Keratinocyte (primary cell): ENCODE data around the gene ZNF586. TPM values are rescaled to one million over a fixed set of nuclear protein-coding genes. Genes with fewer than 3 reads are reported as not detected.

Source experiments
- DNase-seq: peaks from one replicate; pipeline ENCODE4 v3.0.0-alpha.2; 2011; ENCODE audit warnings: low read depth, missing footprints, low spot score
- FAIRE-seq: peaks from 2 replicates; lab custom pipeline; 2011; peaks lifted over from hg19 to GRCh38; lab: Jason Lieb, UNC
- H2AFZ ChIP-seq: 2 replicates; pipeline ENCODE4 v1.6.0; 2012; ENCODE audit warnings: low read length, control low read depth, inconsistent platforms; ENCODE audit not compliant: control insufficient read depth
- H3K27ac ChIP-seq: 2 replicates; pipeline ENCODE4 v1.5.1; 2011; ENCODE audit warnings: low read length; ENCODE audit not compliant: control insufficient read depth, insufficient read depth
- H3K27me3 ChIP-seq: 3 replicates; pipeline ENCODE4 v1.6.0; 2011; ENCODE audit warnings: low read length; ENCODE audit not compliant: control insufficient read depth, insufficient read depth; ENCODE audit errors: extremely low read depth
- H3K36me3 ChIP-seq, 2 experiments: 2 replicates in 1 of 2; 3 replicates in 1 of 2; pipeline ENCODE4 v1.5.1; 2011; ENCODE audit warnings: low read length in 2 of 2, mild to moderate bottlenecking in 1 of 2; ENCODE audit not compliant: control insufficient read depth in 2 of 2, insufficient read depth in 2 of 2; ENCODE audit errors: extremely low read depth in 1 of 2
- H3K4me1 ChIP-seq: 3 replicates; pipeline ENCODE4 v1.5.1; 2011; ENCODE audit warnings: low read length; ENCODE audit not compliant: control insufficient read depth, insufficient read depth; ENCODE audit errors: extremely low read depth
- H3K4me2 ChIP-seq: 3 replicates; pipeline ENCODE4 v1.6.0; 2011; ENCODE audit warnings: low read depth, low read length; ENCODE audit not compliant: control insufficient read depth, insufficient read depth; ENCODE audit errors: extremely low read depth
- H3K4me3 ChIP-seq, 3 experiments: fragments of 200-600 bp in 1 of 3; sonication (generic) in 1 of 3; 2 replicates in 2 of 3; 3 replicates in 1 of 3; pipeline ENCODE4 v1.5.1; 2011 to 2016; ENCODE audit warnings: low read length in 3 of 3, mild to moderate bottlenecking in 3 of 3, control low read depth in 2 of 3, inconsistent platforms in 1 of 3, low read depth in 1 of 3, mixed read lengths in 1 of 3, mixed run types in 1 of 3, moderate library complexity in 1 of 3; ENCODE audit not compliant: control insufficient read depth in 2 of 3, insufficient read depth in 2 of 3; ENCODE audit errors: extremely low read depth in 1 of 3
- H3K79me2 ChIP-seq: 2 replicates; pipeline ENCODE4 v1.6.0; 2012; ENCODE audit warnings: low read length; ENCODE audit not compliant: control insufficient read depth, insufficient read depth
- H3K9ac ChIP-seq: 3 replicates; pipeline ENCODE4 v1.6.0; 2011; ENCODE audit warnings: low read length; ENCODE audit not compliant: control insufficient read depth, insufficient read depth; ENCODE audit errors: extremely low read depth
- H3K9me1 ChIP-seq: 3 replicates; pipeline ENCODE4 v1.6.0; 2011; ENCODE audit warnings: low read length; ENCODE audit not compliant: control insufficient read depth, insufficient read depth; ENCODE audit errors: extremely low read depth
- H3K9me3 ChIP-seq: 2 replicates; pipeline ENCODE4 v1.5.1; 2012; ENCODE audit warnings: low read depth, low read length; ENCODE audit not compliant: control insufficient read depth
- H4K20me1 ChIP-seq: 3 replicates; pipeline ENCODE4 v1.6.0; 2011; ENCODE audit warnings: low read length; ENCODE audit not compliant: control insufficient read depth, insufficient read depth; ENCODE audit errors: extremely low read depth
- CTCF ChIP-seq, 3 experiments: IDR thresholded peaks in 1 of 3; conservative IDR thresholded peaks in 1 of 3; optimal IDR thresholded peaks in 1 of 3; 2 replicates in 2 of 3; 3 replicates in 1 of 3; pipeline versions ENCODE3 to v1.5.1; 2011; ENCODE audit warnings: low read length in 3 of 3, mild to moderate bottlenecking in 3 of 3, moderate library complexity in 2 of 3, control low read depth in 1 of 3, inconsistent platforms in 1 of 3; ENCODE audit not compliant: insufficient read depth in 2 of 3; ENCODE audit errors: extremely low read depth in 1 of 3
- EZH2 ChIP-seq: IDR thresholded peaks from one replicate; pipeline ENCODE4 v1.6.1; 2012; ENCODE audit warnings: inconsistent platforms, mild to moderate bottlenecking, low read length, moderate library complexity
- dilution Hi-C: fragments of 300-500 bp; cut with MboI; formaldehyde crosslinking; loops from one replicate; pipeline ENCODE4 v1.7.0; 2020; ENCODE audit warnings: low sequenced_read_pairs; ENCODE audit not compliant: extremely low pct_ligation_motif_present
- polyA plus RNA-seq, 5 experiments: library from polyadenylated mRNA; depleted of rRNA in 3 of 5; stranded (reverse) in 3 of 5; stranded (forward) in 1 of 5; unstranded in 1 of 5; fragments of >200 nt; gene quantifications; 1 replicate in 1 of 5; 2 replicates in 3 of 5; 3 replicates in 1 of 5; pipeline versions ENCODE4 v1.2.1 to v1.2.3, GENCODE V29; 2011 to 2012; ENCODE audit warnings: missing spikeins in 2 of 5, low read depth in 1 of 5, low replicate concordance in 1 of 5

The ZNF586 gene
- polyA plus RNA-seq, 1 donor (not counting 4 experiments of a cell fraction or from before 2014, with no cell fraction given) = 9.6 TPM

GRCh38 chr19:57778336-57778735 lies 8.9 kb downstream of the ZNF586 start:
- DNase-seq = no peak
- H3K9ac ChIP-seq = no peak overlapping the region
- TF ChIP-seq CTCF (optimal IDR thresholded peaks at IDR 0.05 in 1 of 3, IDR thresholded peaks at IDR 0.05 in 1 of 3, conservative IDR thresholded peaks at IDR 0.05 in 1 of 3; ENCODE audit: extremely low read depth in 1 of 3, insufficient read depth in 2 of 3, low read length in 3 of 3) (no peak), EZH2 (no peak)
- H4K20me1 ChIP-seq = no peaks in the 10 kb centered on the region
- no peaks in the 10 kb centered on the region for H3K9me3 ChIP-seq
- no peak overlapping the region for H2AFZ ChIP-seq
- peaks cover 27 to 38% of the 10 kb centered on the region in 2 experiments for H3K36me3 ChIP-seq
- H3K27me3 ChIP-seq = no peaks in the 10 kb centered on the region
- dilution Hi-C loops = no loop called here
- no peaks in the 10 kb centered on the region for H3K4me1 ChIP-seq
- no peak overlapping the region for H3K4me3 ChIP-seq
- H3K9me1 ChIP-seq = no peaks in the 10 kb centered on the region
- peaks cover 86% of the 10 kb centered on the region for H3K79me2 ChIP-seq
- no peak for FAIRE-seq
- H3K4me2 ChIP-seq = no peak overlapping the region
- H3K27ac ChIP-seq = no peak overlapping the region

- Histone ChIP-seq H4K20me1 (no peaks in the 10 kb centered on the region), H3K27me3 (no peaks in the 10 kb centered on the region), H3K79me2 (peaks cover 79% of the 10 kb centered on the region), H3K36me3 (peaks cover 27 to 38% of the 10 kb centered on the region in 2 experiments), H3K4me1 (no peaks in the 10 kb centered on the region), H3K9me1 (no peaks in the 10 kb centered on the region), H3K9ac (no peak overlapping the region), H3K27ac (no peak overlapping the region), H3K9me3 (no peaks in the 10 kb centered on the region), H3K4me2 (no peak overlapping the region), H3K4me3 (no peak overlapping the region), H2AFZ (no peak overlapping the region)
- FAIRE-seq (no peak), DNase-seq (no peak)
- TF ChIP-seq CTCF (optimal IDR thresholded peaks at IDR 0.05 in 1 of 3, IDR thresholded peaks at IDR 0.05 in 1 of 3, conservative IDR thresholded peaks at IDR 0.05 in 1 of 3; ENCODE audit: extremely low read depth in 1 of 3, insufficient read depth in 2 of 3, low read length in 3 of 3) (no peak), EZH2 (no peak)
- dilution Hi-C loops = no loop called here
These were observed 9.9 kb downstream of the ZNF586 start for GRCh38 chr19:57779220-57779845.
